K562 (cell line): ENCODE data around the gene GANAB. TPM values are rescaled to one million over a fixed set of nuclear protein-coding genes. Genes with fewer than 3 reads are reported as not detected.

Experiments used
- E2F6 ChIP-seq, 2 experiments: IDR thresholded peaks; 2 replicates each; pipeline ENCODE4 v1.6.1; 2011; ENCODE audit warnings: borderline replicate concordance in 1 of 2, control low read depth in 1 of 2, low read depth in 1 of 2, low read length in 1 of 2, mild to moderate bottlenecking in 1 of 2, mixed read lengths in 1 of 2, moderate library complexity in 1 of 2; ENCODE audit not compliant: insufficient read depth in 1 of 2, insufficient read length in 1 of 2, poor library complexity in 1 of 2, severe bottlenecking in 1 of 2; ENCODE audit errors: extremely low read depth in 1 of 2
- GATAD2A ChIP-seq: fragments of 450-650 bp; IDR thresholded peaks from 2 replicates; pipeline ENCODE4 v1.6.1; 2017
- RBM22 ChIP-seq: fragments of 200-400 bp; formaldehyde crosslinking; IDR thresholded peaks from 2 replicates; pipeline ENCODE4 v1.6.1; 2018; ENCODE audit warnings: low read length, low read depth; ENCODE audit not compliant: poor library complexity, severe bottlenecking
- SIN3B ChIP-seq: fragments of 450-650 bp; IDR thresholded peaks from 2 replicates; pipeline ENCODE4 v1.6.1; 2017; ENCODE audit warnings: low read depth, mild to moderate bottlenecking, moderate library complexity
- SPI1 ChIP-seq: IDR thresholded peaks from 2 replicates; pipeline ENCODE4 v1.6.1; 2011; ENCODE audit warnings: low read depth, low read length, control low read depth, borderline replicate concordance
- SRF ChIP-seq, 2 experiments: fragments of 250-450, 450-650 bp in 1 of 2; sonication (Bioruptor Pico) in 1 of 2; sonication (generic) in 1 of 2; formaldehyde crosslinking; IDR thresholded peaks; 2 replicates each; pipeline versions ENCODE4 v1.5.0 to v1.5.1; 2020 to 2022; ENCODE audit warnings: mild to moderate bottlenecking in 1 of 2, missing genetic modification reagents in 1 of 2
- TRIM25 ChIP-seq: fragments of 450-650 bp; IDR thresholded peaks from 2 replicates; pipeline ENCODE4 v1.7.0; 2016; ENCODE audit warnings: borderline replicate concordance
- ZBED1 ChIP-seq: IDR thresholded peaks from 2 replicates; pipeline ENCODE4 v1.6.1; 2014
- ZBTB33 ChIP-seq: sonication (generic); formaldehyde crosslinking; IDR thresholded peaks from 2 replicates; pipeline ENCODE4 v1.8.1; 2023; ENCODE audit warnings: mild to moderate bottlenecking, missing genetic modification reagents
- ZFP30 ChIP-seq: fragments of 250-450 bp; sonication (Bioruptor Pico); IDR thresholded peaks from 2 replicates; pipeline ENCODE4 v1.8.0; 2022; ENCODE audit warnings: moderate library complexity, mild to moderate bottlenecking, inconsistent platforms, borderline replicate concordance
- polyA plus RNA-seq, 8 experiments: library from polyadenylated mRNA; depleted of rRNA in 4 of 8; stranded (reverse) in 5 of 8; unstranded in 3 of 8; fragments of >200 nt; fragmentation: Nextera tagmentation in 2 of 8; fragmentation: Illumina TruSeq in 1 of 8; extraction: Ambion mirVana in 2 of 8; extraction: Trizol in 1 of 8; gene quantifications; 2 replicates each; pipeline versions ENCODE4 v1.2.1 to v1.2.3, GENCODE V29; 2011 to 2014; ENCODE audit warnings: inconsistent platforms in 1 of 8, missing spikeins in 1 of 8
- total RNA-seq, 7 experiments: library from RNA; depleted of rRNA in 6 of 7; stranded (reverse); fragments of >200 nt in 6 of 7; fragmentation: Illumina TruSeq in 2 of 7; extraction: Trizol in 2 of 7; gene quantifications; 2 replicates each; pipeline versions ENCODE4 v1.2.1 to v1.2.3, GENCODE V29; 2011 to 2021; ENCODE audit warnings: low replicate concordance in 1 of 7
- TF ChIP-seq, protein P1 (sequence below): fragments of 200-800 bp; sonication (Bioruptor generic); IDR thresholded peaks from 2 replicates; pipeline ENCODE4 v1.6.1; 2017; ENCODE audit warnings: missing genetic modification characterization, missing compliant biosample characterization
- TF ChIP-seq, protein P2 (sequence below): sonication (generic); formaldehyde crosslinking; IDR thresholded peaks from 2 replicates; pipeline ENCODE4 v1.8.1; 2022; ENCODE audit warnings: missing genetic modification reagents

GANAB gene
- total and polyA plus RNA-seq, 9 of the 15 experiments (the other 6 are each of a cell fraction or from before 2014, with no cell fraction given) = 6.5 to 284 (median 161) TPM

GRCh38 chr11:62612366-62613290 lies 33.8 kb downstream of the GANAB start, which contains the start of the genes EML3 and ROM1 (continued):
- no peak for TF ChIP-seq ZFP30 (CRISPR knock-in tag)
- TF ChIP-seq TRIM25 = no peak
- TF ChIP-seq, protein P1, sequence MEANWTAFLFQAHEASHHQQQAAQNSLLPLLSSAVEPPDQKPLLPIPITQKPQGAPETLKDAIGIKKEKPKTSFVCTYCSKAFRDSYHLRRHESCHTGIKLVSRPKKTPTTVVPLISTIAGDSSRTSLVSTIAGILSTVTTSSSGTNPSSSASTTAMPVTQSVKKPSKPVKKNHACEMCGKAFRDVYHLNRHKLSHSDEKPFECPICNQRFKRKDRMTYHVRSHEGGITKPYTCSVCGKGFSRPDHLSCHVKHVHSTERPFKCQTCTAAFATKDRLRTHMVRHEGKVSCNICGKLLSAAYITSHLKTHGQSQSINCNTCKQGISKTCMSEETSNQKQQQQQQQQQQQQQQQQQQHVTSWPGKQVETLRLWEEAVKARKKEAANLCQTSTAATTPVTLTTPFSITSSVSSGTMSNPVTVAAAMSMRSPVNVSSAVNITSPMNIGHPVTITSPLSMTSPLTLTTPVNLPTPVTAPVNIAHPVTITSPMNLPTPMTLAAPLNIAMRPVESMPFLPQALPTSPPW (CRISPR knock-in tag) = peak; percentile 99
- peak in 1 of 2 experiments; percentile 62 for TF ChIP-seq E2F6 (IDR thresholded peaks at IDR 0.05; ENCODE audit: borderline replicate concordance in 1 of 2, extremely low read depth in 1 of 2, insufficient read depth in 1 of 2, insufficient read length in 1 of 2, low read depth in 1 of 2, low read length in 1 of 2, poor library complexity in 1 of 2, severe bottlenecking in 1 of 2)
- TF ChIP-seq RBM22 = peak; percentile 63
- peak; percentile 46; the same call in 1 of the 2 replicates for TF ChIP-seq SIN3B
- TF ChIP-seq, protein P2, sequence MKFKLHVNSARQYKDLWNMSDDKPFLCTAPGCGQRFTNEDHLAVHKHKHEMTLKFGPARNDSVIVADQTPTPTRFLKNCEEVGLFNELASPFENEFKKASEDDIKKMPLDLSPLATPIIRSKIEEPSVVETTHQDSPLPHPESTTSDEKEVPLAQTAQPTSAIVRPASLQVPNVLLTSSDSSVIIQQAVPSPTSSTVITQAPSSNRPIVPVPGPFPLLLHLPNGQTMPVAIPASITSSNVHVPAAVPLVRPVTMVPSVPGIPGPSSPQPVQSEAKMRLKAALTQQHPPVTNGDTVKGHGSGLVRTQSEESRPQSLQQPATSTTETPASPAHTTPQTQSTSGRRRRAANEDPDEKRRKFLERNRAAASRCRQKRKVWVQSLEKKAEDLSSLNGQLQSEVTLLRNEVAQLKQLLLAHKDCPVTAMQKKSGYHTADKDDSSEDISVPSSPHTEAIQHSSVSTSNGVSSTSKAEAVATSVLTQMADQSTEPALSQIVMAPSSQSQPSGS (CRISPR knock-in tag) = no peak
- TF ChIP-seq SRF (CRISPR knock-in tag; IDR thresholded peaks at IDR 0.05) = peak in 1 of 2 experiments; percentile 72; a peak in 1 of 4 replicates
- TF ChIP-seq GATAD2A = no peak
- no peak for TF ChIP-seq ZBED1
- TF ChIP-seq SPI1 = 0 out of 2 replicates have a peak, but pooled peaks have one; percentile 23
- 0 out of 2 replicates have a peak, but pooled peaks have one; percentile 38 for TF ChIP-seq ZBTB33 (CRISPR knock-in tag)
